ENCODE measurements around the gene GCFC2.
"Not testable (repeated sequence)": the region's sequence is repeated elsewhere in the genome, so short reads cannot be mapped to it uniquely, and the experiment has no call there.

GCFC2 gene

DNA sequence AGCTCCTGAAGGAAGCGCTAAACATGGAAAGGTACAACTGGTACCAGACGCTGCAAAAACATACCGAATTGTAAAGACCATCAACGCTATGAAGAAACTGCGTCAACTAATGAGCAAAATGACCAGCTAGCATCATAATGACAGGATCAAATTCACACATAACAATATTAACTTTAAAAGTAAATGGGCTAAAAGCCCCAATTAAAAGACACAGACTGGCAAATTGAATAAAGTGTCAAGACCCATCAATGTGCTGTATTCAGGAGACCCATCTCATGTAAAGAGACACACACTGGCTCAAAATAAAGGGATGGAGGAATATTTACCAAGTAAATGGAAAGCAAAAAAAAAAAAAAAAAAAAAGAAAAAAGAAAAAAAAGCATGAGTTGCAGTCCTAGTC lies 27.3 kb downstream of the GCFC2 start:
- FAIRE-seq; DNase-seq (ENCODE audit: insufficient read length, low spot score): not testable (repeated sequence)

- FAIRE-seq (no peak), DNase-seq (ENCODE audit: insufficient read length, low spot score) (no peak)
These were observed 30.3 kb downstream of the GCFC2 start for GRCh38 chr2:75680402-75680801.

- DNase-seq (ENCODE audit: insufficient read length, low spot score) (no peak), FAIRE-seq (no peak)
These were observed 31.2 kb downstream of the GCFC2 start for GRCh38 chr2:75679556-75679955.

- FAIRE-seq: no peak
These were observed 34.3 kb downstream of the GCFC2 start for GRCh38 chr2:75676464-75676863.

GRCh38 chr2:75675908-75676307 lies 34.8 kb downstream of the GCFC2 start:
- no peak for FAIRE-seq
- no peak for DNase-seq (ENCODE audit: insufficient read length, low spot score)

More at GRCh38 chr2:75676464-75676863, 34.3 kb downstream of the GCFC2 start:
- no peak for DNase-seq (ENCODE audit: insufficient read length, low spot score)

DNA sequence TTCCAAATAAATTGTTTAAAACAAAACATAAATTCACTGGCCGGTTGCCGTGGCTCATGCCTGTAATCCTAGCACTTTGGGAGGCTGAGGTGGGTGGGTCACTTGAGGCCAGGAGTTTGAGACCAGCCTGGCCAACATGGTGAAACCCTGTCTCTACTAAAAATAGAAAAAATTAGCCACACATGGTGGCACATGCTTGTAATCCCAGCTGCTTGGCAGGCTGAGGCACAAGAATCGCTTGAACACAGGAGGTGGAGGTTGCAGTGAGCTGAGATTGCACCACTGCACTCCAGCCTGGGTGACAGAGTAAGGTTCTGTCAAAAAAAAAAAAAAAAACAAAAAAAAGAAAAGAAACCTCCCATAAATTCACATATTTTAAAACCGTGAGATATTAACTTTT lies 35.3 kb downstream of the GCFC2 start:
- DNase-seq (ENCODE audit: insufficient read length, low spot score); FAIRE-seq: not testable (repeated sequence)

- FAIRE-seq: no peak
These were observed 42.8 kb downstream of the GCFC2 start for GRCh38 chr2:75667884-75668283.

DNA sequence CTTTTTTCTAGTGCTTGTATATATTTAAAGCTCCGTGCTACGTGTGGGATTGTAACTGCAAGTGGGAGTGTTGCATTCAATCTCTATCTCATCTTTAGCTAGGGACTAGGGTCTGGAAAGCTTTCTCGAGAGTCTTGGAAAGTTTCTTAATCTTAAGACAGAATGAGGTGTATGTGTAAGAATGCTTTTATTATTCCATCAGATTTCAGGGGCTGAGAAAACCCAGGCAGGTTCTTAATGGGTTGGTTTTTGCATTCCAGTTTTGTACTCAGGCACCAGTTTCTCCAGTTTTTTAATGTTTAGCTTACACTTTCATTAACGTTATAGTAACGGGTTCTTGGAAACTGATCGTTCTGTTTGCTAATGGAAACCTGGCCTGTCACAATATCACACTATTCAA lies 43.8 kb downstream of the GCFC2 start:
- DNase-seq (ENCODE audit: insufficient read length, low spot score): no peak
- FAIRE-seq: no peak

More at GRCh38 chr2:75667884-75668283, 42.8 kb downstream of the GCFC2 start:
- DNase-seq (ENCODE audit: insufficient read length, low spot score): no peak

- DNase-seq (ENCODE audit: insufficient read length, low spot score) (no peak), FAIRE-seq (no peak)
These were observed 52.9 kb downstream of the GCFC2 start for GRCh38 chr2:75657798-75658197.

- FAIRE-seq (no peak), DNase-seq (ENCODE audit: insufficient read length, low spot score) (no peak)
These were observed 54.2 kb downstream of the GCFC2 start for GRCh38 chr2:75656563-75656962.

DNA sequence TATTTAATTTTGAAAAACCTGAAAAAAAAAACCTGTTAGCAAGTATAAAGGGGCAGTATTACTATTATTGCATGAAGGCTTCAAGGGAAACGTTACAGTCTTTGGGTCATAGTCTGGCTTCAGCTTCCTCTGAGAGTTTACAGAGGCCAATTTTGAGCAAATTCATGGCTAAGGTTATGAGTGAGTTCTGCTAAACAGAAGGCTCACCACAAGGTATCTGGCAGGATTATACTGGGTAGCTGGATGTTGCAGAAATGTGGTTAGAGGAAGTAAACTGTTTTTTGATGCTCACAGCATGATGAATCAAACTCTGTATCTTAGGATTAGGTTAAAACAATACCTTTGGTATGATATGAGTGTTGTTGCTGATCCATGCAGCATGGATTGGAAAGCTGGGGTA lies 54.9 kb downstream of the GCFC2 start:
- no peak for FAIRE-seq
- no peak for DNase-seq (ENCODE audit: insufficient read length, low spot score)

- DNase-seq (ENCODE audit: insufficient read length, low spot score) (no peak), FAIRE-seq (no peak)
These were observed 56.7 kb downstream of the GCFC2 start for GRCh38 chr2:75654012-75654411.

GRCh38 chr2:75647771-75648170 lies 62.9 kb downstream of the GCFC2 start:
- no peak for DNase-seq (ENCODE audit: insufficient read length, low spot score)

DNA sequence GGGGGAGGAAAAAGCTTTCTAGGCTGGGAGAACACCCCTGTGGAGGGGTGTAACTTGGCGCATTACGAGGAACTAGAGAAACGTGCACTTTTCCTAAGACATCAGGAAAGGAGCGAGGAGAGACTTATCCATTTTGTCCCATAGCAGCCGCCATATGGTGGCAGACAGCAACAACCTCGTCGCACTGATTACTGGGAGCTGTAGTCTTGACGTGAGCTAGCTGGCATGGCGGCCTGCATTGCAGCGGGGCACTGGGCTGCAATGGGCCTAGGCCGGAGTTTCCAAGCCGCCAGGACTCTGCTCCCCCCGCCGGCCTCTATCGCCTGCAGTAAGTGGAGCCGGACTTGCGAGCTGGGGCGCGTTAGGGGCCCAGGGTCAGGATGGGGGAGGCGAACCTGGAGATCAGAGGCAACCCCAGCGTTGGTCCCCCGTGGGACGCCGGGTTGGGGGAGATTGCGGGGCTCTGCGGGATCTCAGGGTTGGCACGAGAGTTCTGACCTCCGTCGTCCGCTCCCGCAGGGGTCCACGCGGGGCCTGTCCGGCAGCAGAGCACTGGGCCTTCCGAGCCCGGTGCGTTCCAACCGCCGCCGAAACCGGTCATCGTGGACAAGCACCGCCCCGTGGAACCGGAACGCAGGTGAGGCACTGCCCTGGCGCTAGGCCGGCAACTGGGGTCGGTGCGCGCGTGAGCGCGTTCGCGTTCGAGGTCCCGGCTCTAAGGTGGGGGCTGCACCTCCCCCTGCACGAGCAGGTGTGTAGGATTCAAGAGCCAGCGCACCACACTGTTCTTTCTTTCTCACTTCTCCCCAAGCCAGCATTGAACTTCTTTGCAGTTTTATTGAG lies 63.9 kb downstream of the GCFC2 start, which contains the start of gene MRPL19:
TSS of gene MRPL19 (plus strand) at position 201 of the 843 bp plus-strand sequence. CDS start at position 226, 25 bp downstream.
- FAIRE-seq (peak; percentile 96), DNase-seq (ENCODE audit: insufficient read length, low spot score) (peak; percentile 79)

More at GRCh38 chr2:75647771-75648170, 62.9 kb downstream of the GCFC2 start:
- no peak for FAIRE-seq

GRCh38 chr2:75646090-75646582 lies 64.6 kb downstream of the GCFC2 start:
- no peak for DNase-seq (ENCODE audit: insufficient read length, low spot score)

GRCh38 chr2:75645643-75646042 lies 65.1 kb downstream of the GCFC2 start:
- FAIRE-seq: no peak

More at GRCh38 chr2:75646090-75646582, 64.6 kb downstream of the GCFC2 start:
- no peak for FAIRE-seq

GRCh38 chr2:75643980-75644379 lies 66.7 kb downstream of the GCFC2 start:
- FAIRE-seq (no peak), DNase-seq (ENCODE audit: insufficient read length, low spot score) (no peak)

More at GRCh38 chr2:75645643-75646042, 65.1 kb downstream of the GCFC2 start:
- no peak for DNase-seq (ENCODE audit: insufficient read length, low spot score)

- FAIRE-seq (no peak), DNase-seq (ENCODE audit: insufficient read length, low spot score) (no peak)
These were observed 69.1 kb downstream of the GCFC2 start for GRCh38 chr2:75641587-75641986.

GRCh38 chr2:75640621-75641121 lies 70.0 kb downstream of the GCFC2 start:
- peak; percentile 17 for DNase-seq (ENCODE audit: insufficient read length, low spot score)
- FAIRE-seq: peak; percentile 68

DNA sequence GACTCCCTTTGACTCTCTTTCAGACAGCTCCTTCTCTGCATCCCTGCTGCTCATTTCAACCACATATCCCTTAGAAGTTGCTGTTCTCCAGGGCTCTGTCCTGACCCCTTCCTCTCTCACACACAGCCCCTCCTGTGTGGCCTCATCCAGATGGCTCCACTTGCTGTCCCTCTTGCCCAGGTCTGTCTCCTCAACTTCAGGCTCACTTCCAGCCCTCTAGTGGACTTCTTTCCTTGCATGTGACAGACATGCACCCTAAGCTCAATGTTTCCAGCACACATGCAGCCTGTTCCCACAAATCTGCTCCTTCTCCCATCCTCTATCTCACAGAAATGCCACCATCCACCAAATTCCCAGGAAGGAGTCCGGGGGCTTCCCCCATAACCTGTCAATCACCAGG lies 73.1 kb downstream of the GCFC2 start:
- DNase-seq (ENCODE audit: insufficient read length, low spot score): no peak

DNA sequence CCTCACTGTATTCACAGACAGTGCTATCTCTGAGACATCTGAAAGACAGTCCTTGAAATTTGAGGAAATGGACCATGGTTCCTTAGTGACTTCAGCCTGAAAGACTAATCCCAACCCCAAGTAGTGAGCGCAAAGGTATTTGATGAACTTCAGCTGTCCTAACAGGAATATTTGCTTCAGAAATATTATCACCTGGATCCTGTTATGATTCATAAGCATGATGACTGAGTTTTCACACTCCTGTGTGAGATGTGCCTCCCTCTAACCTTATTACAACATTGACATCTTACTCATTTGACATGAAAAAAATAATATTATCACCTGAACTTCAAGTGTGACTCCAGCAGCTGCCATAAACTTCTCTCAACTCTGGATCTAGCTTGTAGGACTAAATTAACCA lies 75.8 kb downstream of the GCFC2 start:
- DNase-seq (ENCODE audit: insufficient read length, low spot score): no peak
- FAIRE-seq: no peak

More for the DNA sequence above, 73.1 kb downstream of the GCFC2 start:
- FAIRE-seq: no peak

DNA sequence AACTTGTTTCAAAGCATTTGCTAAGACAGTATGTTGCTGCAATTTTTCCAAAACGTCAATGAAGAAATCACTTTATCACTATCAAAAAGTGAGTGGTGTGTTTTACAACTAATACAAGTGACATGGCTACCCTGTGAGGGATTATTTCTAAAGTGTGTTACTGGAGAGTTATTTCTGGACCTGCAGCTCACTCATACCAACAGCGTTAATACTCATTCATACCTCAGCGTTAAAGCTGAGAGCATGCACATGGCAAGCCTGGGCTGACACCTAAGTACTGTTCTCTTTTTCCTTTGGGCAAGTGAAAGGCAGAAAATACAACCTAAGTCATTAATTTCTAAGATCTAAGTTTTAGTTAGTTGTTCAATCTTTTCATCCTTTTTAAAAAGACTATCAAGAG lies 77.1 kb downstream of the GCFC2 start:
- DNase-seq (ENCODE audit: insufficient read length, low spot score) (no peak), FAIRE-seq (no peak)
